HCT116 (cell line): ENCODE data around the gene MAPKAPK5. TPM values are rescaled to one million over a fixed set of nuclear protein-coding genes. Genes with fewer than 3 reads are reported as not detected.

Experiments
- ATAC-seq: fragments of 200-7000 bp; cut with Tn5 transposase; 2 replicates; pipeline ENCODE4 v1.9.1; 2020; ENCODE audit warnings: mild to moderate bottlenecking, moderate library complexity
- BruUV-seq: library from RNA; stranded (reverse); fragments of 400-500 nt; replicated peaks from 2 replicates; lab custom pipeline; 2021; lab: Mats Ljungman, UMichigan
- CTCF ChIA-PET: fragments of 300-600 bp; sonication (Branson Sonifier 250); formaldehyde crosslinking; loops from one replicate; lab custom pipeline; 2021; ENCODE audit warnings: antibody characterized with exemption; lab: Charles Lee
- POLR2A ChIA-PET: fragments of 300-600, 350-600 bp; sonication (Branson Sonifier 250); formaldehyde crosslinking; loops from one replicate; lab custom pipeline; 2021; ENCODE audit warnings: antibody characterized with exemption; lab: Charles Lee
- RAD21 ChIA-PET, 2 experiments: fragments of 300-600 bp; sonication (Branson Sonifier 250); formaldehyde crosslinking; loops; one replicate each; lab custom pipeline; 2023; ENCODE audit warnings: low total read pairs in 2 of 2; ENCODE audit not compliant: uncharacterized antibody in 2 of 2, unreplicated experiment in 2 of 2, low non-redundant PET in 1 of 2; lab: Charles Lee
- DNase-seq: peaks from one replicate; pipeline ENCODE4 v3.0.0-alpha.2; 2010; ENCODE audit warnings: low read depth, low spot score
- H2AFZ ChIP-seq: fragments of 200-600 bp; shearing (Covaris generic), sonication (generic); 2 replicates; pipeline ENCODE4 v1.6.1; 2017; ENCODE audit warnings: low read depth, mixed run types, mixed read lengths, antibody characterized with exemption, low read length; ENCODE audit not compliant: poor library complexity, severe bottlenecking
- H3K27ac ChIP-seq: 2 replicates; pipeline ENCODE4 v1.5.1; 2012; ENCODE audit warnings: low read depth, low read length
- H3K27me3 ChIP-seq: fragments of 200-600 bp; sonication (generic); 2 replicates; pipeline ENCODE4 v1.6.1; 2016; ENCODE audit warnings: mixed run types, low read length, mixed read lengths; ENCODE audit not compliant: insufficient read depth
- H3K36me3 ChIP-seq, 2 experiments: fragments of 200-500 bp in 1 of 2; fragments of 200-600 bp in 1 of 2; sonication (Bioruptor generic) in 1 of 2; sonication (generic) in 1 of 2; 2 replicates each; pipeline versions ENCODE4 v1.5.1 to v1.6.1; 2014 to 2016; ENCODE audit warnings: low read length in 2 of 2, inconsistent platforms in 1 of 2, mixed read lengths in 1 of 2, mixed run types in 1 of 2; ENCODE audit not compliant: insufficient read depth in 2 of 2, control insufficient read depth in 1 of 2
- H3K4me1 ChIP-seq, 2 experiments: fragments of 200-600 bp in 1 of 2; sonication (generic) in 1 of 2; 2 replicates each; pipeline versions ENCODE4 v1.5.1 to v1.6.1; 2012 to 2017; ENCODE audit warnings: low read length in 2 of 2, inconsistent platforms in 1 of 2, mild to moderate bottlenecking in 1 of 2, mixed read lengths in 1 of 2, mixed run types in 1 of 2, moderate library complexity in 1 of 2; ENCODE audit not compliant: insufficient read depth in 2 of 2, control insufficient read depth in 1 of 2
- H3K4me2 ChIP-seq: fragments of 200-600 bp; sonication (generic); 2 replicates; pipeline ENCODE4 v1.6.1; 2017; ENCODE audit warnings: mixed run types, low read length, mixed read lengths
- H3K4me3 ChIP-seq, 2 experiments: fragments of 200-600 bp in 1 of 2; sonication (generic) in 1 of 2; replicated peaks in 1 of 2; 2 replicates each; pipeline ENCODE4 v1.5.1; 2011 to 2016; ENCODE audit warnings: low read length in 2 of 2, control low read depth in 1 of 2, low read depth in 1 of 2, mild to moderate bottlenecking in 1 of 2, mixed read lengths in 1 of 2, mixed run types in 1 of 2
- H3K79me2 ChIP-seq: fragments of 200-600 bp; sonication (generic); 2 replicates; pipeline ENCODE4 v1.6.1; 2017; ENCODE audit warnings: mild to moderate bottlenecking, mixed run types, low read length, moderate library complexity, mixed read lengths; ENCODE audit not compliant: insufficient read depth
- H3K9ac ChIP-seq: fragments of 200-600 bp; sonication (generic); 2 replicates; pipeline ENCODE4 v1.6.1; 2016; ENCODE audit warnings: low read length, mixed read lengths
- H3K9me2 ChIP-seq: fragments of 200-600 bp; sonication (generic), shearing (Covaris generic); 2 replicates; pipeline ENCODE4 v1.6.1; 2017; ENCODE audit warnings: mixed run types, mild to moderate bottlenecking, moderate library complexity; ENCODE audit not compliant: insufficient read depth
- H3K9me3 ChIP-seq, 2 experiments: fragments of 200-500 bp in 1 of 2; fragments of 200-600 bp in 1 of 2; sonication (Bioruptor generic) in 1 of 2; sonication (generic) in 1 of 2; 2 replicates each; pipeline ENCODE4 v1.6.1; 2014 to 2017; ENCODE audit warnings: low read length in 2 of 2, mixed read lengths in 2 of 2, inconsistent platforms in 1 of 2, low read depth in 1 of 2, mild to moderate bottlenecking in 1 of 2, mixed run types in 1 of 2, moderate library complexity in 1 of 2; ENCODE audit not compliant: control insufficient read depth in 1 of 2, insufficient read depth in 1 of 2
- H4K20me1 ChIP-seq: fragments of 200-600 bp; sonication (generic), shearing (Covaris generic); 2 replicates; pipeline ENCODE4 v1.6.1; 2017; ENCODE audit warnings: mixed run types, mild to moderate bottlenecking, moderate library complexity; ENCODE audit not compliant: insufficient read depth
- CBX3 ChIP-seq: IDR thresholded peaks from 2 replicates; pipeline ENCODE4 v1.6.1; 2012; ENCODE audit warnings: low read depth
- ELF1 ChIP-seq: IDR thresholded peaks from 2 replicates; pipeline ENCODE4 v1.6.1; 2012; ENCODE audit warnings: low read depth, borderline replicate concordance
- EZH2 ChIP-seq: fragments of 200-600 bp; sonication (generic); IDR thresholded peaks from 2 replicates; pipeline ENCODE4 v1.6.1; 2017; ENCODE audit warnings: antibody characterized with exemption, mixed run types
- EZH2phosphoT487 ChIP-seq: fragments of 200-600 bp; IDR thresholded peaks from 2 replicates; pipeline ENCODE4 v1.6.1; 2018; ENCODE audit warnings: antibody characterized with exemption, borderline replicate concordance
- FOSL1 ChIP-seq: IDR thresholded peaks from 2 replicates; pipeline ENCODE4 v1.6.1; 2012; ENCODE audit warnings: low read depth
- JUND ChIP-seq: IDR thresholded peaks from 2 replicates; pipeline ENCODE4 v1.6.1; 2012
- SIN3A ChIP-seq: IDR thresholded peaks from 2 replicates; pipeline ENCODE4 v1.6.1; 2012; ENCODE audit warnings: low read depth
- SP1 ChIP-seq: IDR thresholded peaks from 2 replicates; pipeline ENCODE4 v1.6.1; 2012; ENCODE audit warnings: low read depth
- SRF ChIP-seq: IDR thresholded peaks from 2 replicates; pipeline ENCODE4 v1.6.1; 2012; ENCODE audit warnings: low read depth
- ZFX ChIP-seq: fragments of 450-650 bp; IDR thresholded peaks from 2 replicates; pipeline ENCODE4 v1.6.1; 2017
- ZNF274 ChIP-seq: fragments of 200-500 bp; sonication (Bioruptor generic); IDR thresholded peaks from 2 replicates; pipeline ENCODE4 v1.6.1; 2014; ENCODE audit warnings: mild to moderate bottlenecking, low read depth, low read length, inconsistent platforms
- intact Hi-C: fragments of 100-400 bp; cut with micrococcal nuclease; formaldehyde crosslinking; loops from 2 replicates; pipeline ENCODE4 v1.10.0; 2022
- total RNA-seq: library from RNA; stranded (reverse); gene quantifications from one replicate; pipeline ENCODE4 v1.2.1, GENCODE V29; 2021; ENCODE audit not compliant: unreplicated experiment
- TF ChIP-seq, protein P1 (sequence below): IDR thresholded peaks from 2 replicates; pipeline ENCODE4 v1.6.1; 2012; ENCODE audit warnings: low read depth
- TF ChIP-seq, protein P2 (sequence below): IDR thresholded peaks from 2 replicates; pipeline ENCODE4 v1.6.1; 2012
- TF ChIP-seq, protein P3 (sequence below), 3 experiments: fragments of 200-600 bp in 1 of 3; sonication (generic) in 1 of 3; IDR thresholded peaks in 2 of 3; conservative IDR thresholded peaks in 1 of 3; 2 replicates each; pipeline ENCODE4 v1.5.1; 2012 to 2017; ENCODE audit warnings: low read depth in 2 of 3, low read length in 2 of 3, antibody characterized with exemption in 1 of 3, borderline replicate concordance in 1 of 3, control low read depth in 1 of 3, mild to moderate bottlenecking in 1 of 3, mixed read lengths in 1 of 3, mixed run types in 1 of 3, moderate library complexity in 1 of 3; ENCODE audit not compliant: insufficient read depth in 1 of 3
- TF ChIP-seq, protein P4 (sequence below): IDR thresholded peaks from 2 replicates; pipeline ENCODE4 v1.6.1; 2011; ENCODE audit warnings: mild to moderate bottlenecking, low read length, moderate library complexity; ENCODE audit not compliant: insufficient replicate concordance; ENCODE audit errors: extremely low read depth

Gene MAPKAPK5
- total RNA-seq, 1 experiment from 2014 or later: 57.9 TPM

DNA sequence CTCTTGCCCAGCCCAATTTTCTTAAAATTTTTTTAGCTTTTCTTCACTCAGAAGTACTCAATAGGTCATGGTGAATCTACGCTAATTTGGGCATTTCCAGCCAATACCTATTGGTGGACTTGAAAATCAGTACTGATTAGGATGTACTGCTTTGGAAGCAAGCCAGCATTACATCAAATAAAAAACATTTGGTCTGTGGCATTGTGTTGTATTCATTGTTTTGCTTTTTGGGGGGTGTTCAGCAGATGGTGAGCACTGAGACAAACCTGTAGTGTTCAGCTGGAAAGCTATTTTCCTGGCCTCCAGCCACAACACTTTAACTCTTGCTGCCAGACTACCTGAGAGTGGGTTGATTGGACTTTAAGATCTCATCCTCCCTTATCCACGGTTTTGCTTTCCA, 4.0 kb downstream of the MAPKAPK5 start (continued):
- TF ChIP-seq, protein P1, sequence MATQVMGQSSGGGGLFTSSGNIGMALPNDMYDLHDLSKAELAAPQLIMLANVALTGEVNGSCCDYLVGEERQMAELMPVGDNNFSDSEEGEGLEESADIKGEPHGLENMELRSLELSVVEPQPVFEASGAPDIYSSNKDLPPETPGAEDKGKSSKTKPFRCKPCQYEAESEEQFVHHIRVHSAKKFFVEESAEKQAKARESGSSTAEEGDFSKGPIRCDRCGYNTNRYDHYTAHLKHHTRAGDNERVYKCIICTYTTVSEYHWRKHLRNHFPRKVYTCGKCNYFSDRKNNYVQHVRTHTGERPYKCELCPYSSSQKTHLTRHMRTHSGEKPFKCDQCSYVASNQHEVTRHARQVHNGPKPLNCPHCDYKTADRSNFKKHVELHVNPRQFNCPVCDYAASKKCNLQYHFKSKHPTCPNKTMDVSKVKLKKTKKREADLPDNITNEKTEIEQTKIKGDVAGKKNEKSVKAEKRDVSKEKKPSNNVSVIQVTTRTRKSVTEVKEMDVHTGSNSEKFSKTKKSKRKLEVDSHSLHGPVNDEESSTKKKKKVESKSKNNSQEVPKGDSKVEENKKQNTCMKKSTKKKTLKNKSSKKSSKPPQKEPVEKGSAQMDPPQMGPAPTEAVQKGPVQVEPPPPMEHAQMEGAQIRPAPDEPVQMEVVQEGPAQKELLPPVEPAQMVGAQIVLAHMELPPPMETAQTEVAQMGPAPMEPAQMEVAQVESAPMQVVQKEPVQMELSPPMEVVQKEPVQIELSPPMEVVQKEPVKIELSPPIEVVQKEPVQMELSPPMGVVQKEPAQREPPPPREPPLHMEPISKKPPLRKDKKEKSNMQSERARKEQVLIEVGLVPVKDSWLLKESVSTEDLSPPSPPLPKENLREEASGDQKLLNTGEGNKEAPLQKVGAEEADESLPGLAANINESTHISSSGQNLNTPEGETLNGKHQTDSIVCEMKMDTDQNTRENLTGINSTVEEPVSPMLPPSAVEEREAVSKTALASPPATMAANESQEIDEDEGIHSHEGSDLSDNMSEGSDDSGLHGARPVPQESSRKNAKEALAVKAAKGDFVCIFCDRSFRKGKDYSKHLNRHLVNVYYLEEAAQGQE: no peak
- TF ChIP-seq JUND: no peak
- no peak for TF ChIP-seq ELF1
- no peak for TF ChIP-seq SRF
- TF ChIP-seq SIN3A: no peak

DNA sequence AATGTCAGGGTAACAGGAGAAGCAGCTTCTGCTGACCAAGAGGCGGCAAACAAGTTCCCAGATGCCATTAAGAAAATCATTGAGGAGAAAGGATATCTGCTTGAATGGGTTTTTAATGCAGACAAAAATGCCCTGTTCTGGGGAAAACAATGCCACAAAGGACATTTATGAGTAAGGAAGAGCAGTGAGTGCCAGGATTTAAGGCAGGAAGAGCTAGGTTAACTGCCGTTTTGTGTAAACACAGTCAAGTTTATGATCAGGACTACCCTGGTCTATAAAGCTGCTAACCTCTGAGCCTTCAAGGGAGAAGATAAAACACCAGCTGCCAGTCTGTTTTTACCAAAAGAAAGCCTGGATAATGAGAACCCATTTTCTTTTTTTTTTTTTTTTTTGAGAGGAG, 8.5 kb downstream of the MAPKAPK5 start:
- peaks cover 0 to 14% of the 10 kb centered on the region in 2 experiments; a peak in 1 of 4 replicates for H3K4me1 ChIP-seq
- ChIA-PET POLR2A (no interaction called here), CTCF (no interaction called here), RAD21 (no interaction called here)
- no peaks in the 10 kb centered on the region for H3K27me3 ChIP-seq
- H2AFZ ChIP-seq: no peak overlapping the region
- H3K27ac ChIP-seq: no peak overlapping the region
- H3K9me3 ChIP-seq: no peaks in the 10 kb centered on the region
- no peaks in the 10 kb centered on the region; a peak in 2 of 4 replicates for H3K36me3 ChIP-seq
- DNase-seq (no peak), ATAC-seq (no peak)
- H3K4me2 ChIP-seq: no peak overlapping the region
- no peaks in the 10 kb centered on the region for H3K9me2 ChIP-seq
- no TSS peak for BruUV-seq
- no peaks in the 10 kb centered on the region for H4K20me1 ChIP-seq
- H3K9ac ChIP-seq: no peak overlapping the region
- no peak overlapping the region for H3K4me3 ChIP-seq
- intact Hi-C loops: no loop called here
- H3K79me2 ChIP-seq: peaks cover 93% of the 10 kb centered on the region
- TF ChIP-seq EZH2phosphoT487 (no peak), ZFX (no peak), SIN3A (no peak), SP1 (no peak), ZNF274 (no peak), EZH2 (no peak), SRF (no peak), CBX3 (no peak), FOSL1 (no peak)
- TF ChIP-seq, protein P2, sequence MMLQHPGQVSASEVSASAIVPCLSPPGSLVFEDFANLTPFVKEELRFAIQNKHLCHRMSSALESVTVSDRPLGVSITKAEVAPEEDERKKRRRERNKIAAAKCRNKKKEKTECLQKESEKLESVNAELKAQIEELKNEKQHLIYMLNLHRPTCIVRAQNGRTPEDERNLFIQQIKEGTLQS: no peak
- TF ChIP-seq, protein P3, sequence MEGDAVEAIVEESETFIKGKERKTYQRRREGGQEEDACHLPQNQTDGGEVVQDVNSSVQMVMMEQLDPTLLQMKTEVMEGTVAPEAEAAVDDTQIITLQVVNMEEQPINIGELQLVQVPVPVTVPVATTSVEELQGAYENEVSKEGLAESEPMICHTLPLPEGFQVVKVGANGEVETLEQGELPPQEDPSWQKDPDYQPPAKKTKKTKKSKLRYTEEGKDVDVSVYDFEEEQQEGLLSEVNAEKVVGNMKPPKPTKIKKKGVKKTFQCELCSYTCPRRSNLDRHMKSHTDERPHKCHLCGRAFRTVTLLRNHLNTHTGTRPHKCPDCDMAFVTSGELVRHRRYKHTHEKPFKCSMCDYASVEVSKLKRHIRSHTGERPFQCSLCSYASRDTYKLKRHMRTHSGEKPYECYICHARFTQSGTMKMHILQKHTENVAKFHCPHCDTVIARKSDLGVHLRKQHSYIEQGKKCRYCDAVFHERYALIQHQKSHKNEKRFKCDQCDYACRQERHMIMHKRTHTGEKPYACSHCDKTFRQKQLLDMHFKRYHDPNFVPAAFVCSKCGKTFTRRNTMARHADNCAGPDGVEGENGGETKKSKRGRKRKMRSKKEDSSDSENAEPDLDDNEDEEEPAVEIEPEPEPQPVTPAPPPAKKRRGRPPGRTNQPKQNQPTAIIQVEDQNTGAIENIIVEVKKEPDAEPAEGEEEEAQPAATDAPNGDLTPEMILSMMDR (IDR thresholded peaks at IDR 0.05 in 2 of 3, conservative IDR thresholded peaks at IDR 0.05 in 1 of 3; ENCODE audit: borderline replicate concordance in 1 of 3, insufficient read depth in 1 of 3, low read depth in 2 of 3, low read length in 2 of 3): no peak
- TF ChIP-seq, protein P4, sequence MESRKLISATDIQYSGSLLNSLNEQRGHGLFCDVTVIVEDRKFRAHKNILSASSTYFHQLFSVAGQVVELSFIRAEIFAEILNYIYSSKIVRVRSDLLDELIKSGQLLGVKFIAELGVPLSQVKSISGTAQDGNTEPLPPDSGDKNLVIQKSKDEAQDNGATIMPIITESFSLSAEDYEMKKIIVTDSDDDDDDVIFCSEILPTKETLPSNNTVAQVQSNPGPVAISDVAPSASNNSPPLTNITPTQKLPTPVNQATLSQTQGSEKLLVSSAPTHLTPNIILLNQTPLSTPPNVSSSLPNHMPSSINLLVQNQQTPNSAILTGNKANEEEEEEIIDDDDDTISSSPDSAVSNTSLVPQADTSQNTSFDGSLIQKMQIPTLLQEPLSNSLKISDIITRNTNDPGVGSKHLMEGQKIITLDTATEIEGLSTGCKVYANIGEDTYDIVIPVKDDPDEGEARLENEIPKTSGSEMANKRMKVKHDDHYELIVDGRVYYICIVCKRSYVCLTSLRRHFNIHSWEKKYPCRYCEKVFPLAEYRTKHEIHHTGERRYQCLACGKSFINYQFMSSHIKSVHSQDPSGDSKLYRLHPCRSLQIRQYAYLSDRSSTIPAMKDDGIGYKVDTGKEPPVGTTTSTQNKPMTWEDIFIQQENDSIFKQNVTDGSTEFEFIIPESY: no peak
